Limb (tissue), 2 donors: ENCODE results near the gene COL11A2.

Experiments
- DNase-seq, 2 donors: peaks; one replicate each; pipeline ENCODE4 v3.0.0-alpha.2; 2016; ENCODE audit errors: extremely low spot score in 2 of 2

COL11A2 gene

DNA sequence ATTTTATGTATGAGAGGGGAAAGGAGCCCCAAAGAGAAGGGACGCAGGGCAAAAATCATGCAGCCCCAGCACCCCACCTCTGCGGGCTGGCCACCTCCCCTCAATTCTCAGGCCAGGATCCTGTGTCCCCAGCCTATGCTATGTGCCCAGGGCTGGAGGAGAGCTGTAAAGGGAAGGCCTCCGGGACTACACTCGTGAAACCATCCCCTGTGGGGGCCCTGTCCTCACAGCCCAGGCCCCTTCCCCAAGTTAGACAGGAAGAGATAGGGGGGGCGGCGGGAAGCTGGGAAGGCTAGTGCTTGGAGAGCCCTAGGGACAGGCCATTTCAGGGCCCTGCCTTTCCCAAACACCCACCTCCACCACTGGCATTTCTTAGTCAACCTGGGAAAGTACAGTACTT is 1.4 kb upstream of the COL11A2 start:
- DNase-seq = no peak

DNA sequence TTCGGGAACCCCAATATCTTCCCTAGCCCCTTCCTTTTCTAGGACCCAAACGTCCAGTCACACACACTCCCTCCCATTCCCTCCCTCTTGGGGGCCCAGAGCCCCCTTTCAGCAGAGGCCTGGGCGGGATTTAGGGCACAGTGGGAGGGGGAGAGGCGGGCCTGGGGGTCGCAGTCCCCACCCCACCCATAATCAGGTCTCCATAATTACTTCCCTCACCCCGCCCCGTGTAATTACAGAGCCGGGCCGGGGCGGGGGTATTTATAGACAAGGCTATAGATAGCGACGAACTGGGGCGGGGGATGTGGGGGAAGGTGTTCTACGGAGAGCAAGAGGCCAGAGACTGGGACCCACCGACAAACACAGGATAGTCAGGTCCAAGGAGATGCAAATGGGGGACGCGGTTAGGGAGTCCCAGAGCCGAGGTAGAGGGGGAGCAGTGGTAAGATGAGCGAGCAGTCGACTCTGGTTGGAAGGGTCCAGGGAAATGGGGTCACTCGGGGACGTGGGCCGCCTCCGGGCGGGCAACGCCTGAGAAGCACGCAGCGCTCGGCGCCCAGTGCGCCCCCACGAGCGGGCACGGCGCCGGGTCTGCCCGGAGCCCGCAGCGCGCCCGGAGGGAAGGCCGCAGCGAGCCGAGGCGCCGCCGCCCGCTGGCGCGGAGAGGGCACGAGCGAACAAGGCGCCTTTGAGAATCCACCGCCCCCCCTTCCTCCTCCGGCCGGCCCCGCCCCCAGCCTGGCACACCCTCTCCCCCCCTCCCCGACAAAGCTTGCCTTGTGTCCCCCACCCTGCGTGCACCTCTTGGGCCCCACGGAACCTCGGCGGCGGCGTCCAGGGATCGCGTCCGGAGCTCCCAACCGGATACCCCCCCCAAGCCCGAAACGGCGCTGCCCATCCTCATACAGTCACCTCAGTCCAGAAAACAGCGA is 670 bp upstream of the COL11A2 start:
- peak; percentile 34 to 81 for DNase-seq

DNA sequence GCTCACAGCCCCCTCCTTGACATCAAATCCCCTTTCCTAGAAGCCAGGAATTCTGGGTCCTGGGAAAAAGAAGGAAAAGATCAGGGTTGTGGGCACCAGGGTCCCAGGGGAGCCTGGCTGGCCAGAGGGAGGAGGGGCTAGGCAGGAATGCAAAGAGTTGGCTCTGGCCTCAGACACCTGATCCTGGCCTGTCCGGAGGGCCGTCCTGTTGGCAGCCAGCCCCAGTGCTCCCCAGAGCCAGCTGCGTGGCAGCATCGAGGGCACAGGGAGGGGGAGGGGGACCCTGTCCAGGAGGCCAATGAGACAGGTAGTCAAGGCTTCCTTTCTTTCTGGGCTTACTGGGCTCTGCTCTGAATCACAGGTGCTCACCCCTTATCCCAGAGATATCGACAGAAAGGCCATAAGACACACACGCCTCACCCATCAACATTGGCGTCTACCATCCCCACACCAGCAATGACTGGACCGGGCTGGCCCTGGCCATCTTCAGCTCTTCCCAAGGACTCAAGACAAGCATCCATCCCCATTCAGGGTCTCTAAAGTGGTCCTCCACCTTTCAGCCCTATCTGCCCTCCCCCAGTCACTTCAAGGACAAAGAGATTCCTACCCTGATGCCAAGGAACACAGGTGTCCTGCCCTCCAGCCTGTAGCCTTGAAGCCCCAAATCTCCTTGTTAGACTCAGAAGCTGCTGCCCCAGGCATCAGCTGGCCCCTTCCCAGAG is 723 bp downstream of the COL11A2 start:
- DNase-seq = peak in 1 of 2 donors; percentile 60

DNA sequence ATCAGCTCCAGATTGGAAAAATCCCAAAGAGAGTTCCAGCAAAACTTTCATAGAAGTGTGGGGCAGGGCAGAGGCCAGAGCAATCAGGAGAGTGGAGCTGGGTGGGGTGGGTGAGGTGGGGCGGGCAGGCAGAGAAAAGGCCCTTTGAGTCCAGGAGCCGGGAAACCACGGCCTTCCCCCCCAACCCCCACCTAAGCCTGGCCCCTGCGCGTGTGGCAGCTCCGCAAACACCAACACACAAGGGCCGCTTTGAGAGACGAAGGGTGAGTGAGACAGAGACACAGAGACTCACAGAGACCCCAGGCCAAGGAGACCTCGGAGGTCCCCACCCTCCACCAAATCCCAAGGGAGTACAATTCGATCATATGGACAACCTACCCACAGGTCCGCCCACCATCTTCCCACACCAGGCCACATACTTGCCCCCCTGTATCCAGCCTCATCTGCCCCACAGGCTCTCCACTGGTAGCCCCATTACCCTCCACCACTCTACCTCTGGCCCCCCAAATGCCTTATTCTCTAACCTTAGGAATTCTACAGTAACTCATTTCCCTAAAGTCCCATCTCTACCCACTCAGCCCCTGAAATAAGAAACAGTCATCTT is 1.7 kb downstream of the COL11A2 start:
- DNase-seq = peak in 1 of 2 donors; percentile 63

DNA sequence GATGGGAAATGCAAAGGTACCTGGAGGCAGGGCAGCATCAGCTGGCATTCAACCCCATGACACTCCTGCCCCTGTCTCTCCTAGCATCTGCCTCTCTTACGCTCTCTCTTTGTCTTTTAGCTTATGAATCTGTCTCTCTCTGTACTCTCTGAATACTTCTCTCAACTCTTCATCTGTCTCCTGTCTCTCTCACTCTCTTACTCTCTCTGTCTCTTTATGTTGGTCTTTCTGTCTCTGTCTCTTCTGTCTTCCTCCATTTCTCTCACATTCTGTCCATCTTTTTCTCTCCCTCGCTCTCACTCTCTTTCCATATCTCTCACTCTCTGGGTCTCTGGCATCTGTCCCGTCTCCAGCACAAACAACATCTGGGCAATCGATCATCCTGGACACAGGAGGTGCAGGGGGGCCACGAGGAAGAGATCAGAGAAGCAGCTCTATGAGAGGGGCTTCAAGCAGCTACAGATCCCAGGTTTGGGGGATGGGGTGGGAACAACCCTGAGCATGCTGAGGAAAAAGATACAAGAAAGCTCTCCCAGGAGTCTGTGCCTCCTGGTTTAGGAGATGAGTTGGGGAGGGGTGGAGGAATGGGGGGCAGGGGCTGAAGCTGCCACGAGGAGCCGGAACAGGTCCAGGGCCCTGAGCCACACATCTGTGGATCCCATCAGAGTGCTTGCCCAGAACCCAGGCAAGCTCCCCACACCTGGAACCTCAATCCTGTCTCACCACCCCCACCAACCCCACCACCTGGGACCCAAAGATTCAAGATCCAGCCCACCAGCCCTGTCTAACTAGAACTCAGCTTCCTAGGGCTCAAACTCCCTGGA is 2.4 kb downstream of the COL11A2 start:
- DNase-seq = no peak

DNA sequence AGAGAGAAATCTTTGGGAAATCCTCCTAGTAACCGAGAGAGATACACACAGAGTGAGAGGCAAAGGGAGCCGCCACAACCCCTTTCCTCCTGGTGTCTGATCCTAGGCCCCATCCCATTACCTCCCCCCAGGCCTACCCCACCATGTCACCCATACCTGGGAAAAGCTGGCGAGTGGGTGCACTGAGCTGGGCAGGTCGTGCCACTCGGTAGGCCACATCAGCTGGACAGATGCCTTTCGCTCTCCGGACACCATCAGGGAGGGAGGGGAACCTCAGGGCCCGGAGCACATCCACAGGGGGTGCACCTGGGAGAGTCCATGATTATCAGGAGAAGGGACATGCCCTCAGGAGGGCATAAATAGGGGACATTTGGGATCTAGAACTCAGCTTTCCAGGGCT is 3.1 kb downstream of the COL11A2 start:
- no peak for DNase-seq

DNA sequence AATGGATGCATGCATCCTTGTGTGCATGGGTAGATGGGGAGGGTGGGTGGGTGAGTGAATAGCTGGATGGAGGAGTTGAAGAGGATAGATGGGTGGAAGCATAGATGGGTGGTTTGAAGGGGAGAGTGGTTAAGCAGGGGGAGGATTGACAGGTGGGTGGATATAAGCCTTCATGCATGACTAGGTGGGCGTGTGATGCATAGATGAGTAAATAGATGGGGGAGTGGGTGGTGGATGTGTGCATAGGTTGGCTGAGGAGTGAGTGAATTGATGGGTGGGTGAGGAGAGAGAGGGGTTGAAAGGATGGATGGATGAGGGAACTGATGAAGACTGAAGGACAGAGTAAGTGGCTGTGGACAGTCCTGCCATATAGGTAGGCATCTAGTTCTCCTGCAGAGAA is 4.5 kb downstream of the COL11A2 start:
- no peak for DNase-seq

DNA sequence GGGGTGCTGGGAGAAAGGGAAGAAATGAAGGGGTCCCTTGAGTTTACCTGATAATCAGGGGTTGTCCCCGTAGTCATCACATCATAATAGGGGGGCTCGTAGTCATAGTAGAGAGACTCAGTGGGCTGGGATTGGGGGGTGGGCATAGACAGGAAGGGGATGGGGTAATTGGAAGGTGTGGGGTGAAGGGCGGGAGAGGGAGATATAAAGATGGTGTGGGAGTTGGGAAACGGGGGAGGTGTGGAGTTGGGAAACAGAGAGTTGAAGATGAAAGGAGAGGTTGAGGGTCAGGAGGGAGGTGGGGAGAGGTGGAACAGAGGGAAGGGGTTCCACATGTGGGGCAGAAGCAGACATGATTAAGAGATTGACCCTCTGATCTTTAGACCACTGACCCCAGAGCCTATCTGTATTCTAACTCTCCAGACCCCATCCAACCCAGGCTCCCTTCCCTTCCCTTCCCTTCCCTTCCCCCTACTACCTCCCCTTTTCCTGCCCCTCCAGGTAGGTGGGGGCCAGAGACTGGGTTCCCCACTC is 6.5 kb downstream of the COL11A2 start:
- no peak for DNase-seq

DNA sequence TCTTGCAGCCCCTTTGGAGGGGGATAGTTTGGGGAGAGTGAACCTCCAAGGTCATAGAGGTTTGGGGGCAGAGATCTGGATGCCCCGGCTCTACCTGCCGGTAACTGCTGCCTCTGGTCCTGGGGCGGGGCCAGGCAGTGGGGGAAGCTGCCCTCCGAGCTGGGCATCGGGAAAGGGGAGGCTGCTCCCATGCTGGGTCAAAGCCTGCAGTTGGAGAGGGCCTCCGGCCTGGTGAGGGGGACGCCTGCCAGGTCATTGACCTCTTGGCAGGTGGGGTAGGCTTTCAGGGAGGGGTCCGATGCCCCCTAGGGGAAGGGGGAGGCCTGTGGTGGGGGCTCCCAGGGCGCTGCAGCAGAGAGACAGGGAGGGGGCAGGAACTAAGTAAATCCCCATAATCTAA is 7.1 kb downstream of the COL11A2 start:
- DNase-seq = no peak

DNA sequence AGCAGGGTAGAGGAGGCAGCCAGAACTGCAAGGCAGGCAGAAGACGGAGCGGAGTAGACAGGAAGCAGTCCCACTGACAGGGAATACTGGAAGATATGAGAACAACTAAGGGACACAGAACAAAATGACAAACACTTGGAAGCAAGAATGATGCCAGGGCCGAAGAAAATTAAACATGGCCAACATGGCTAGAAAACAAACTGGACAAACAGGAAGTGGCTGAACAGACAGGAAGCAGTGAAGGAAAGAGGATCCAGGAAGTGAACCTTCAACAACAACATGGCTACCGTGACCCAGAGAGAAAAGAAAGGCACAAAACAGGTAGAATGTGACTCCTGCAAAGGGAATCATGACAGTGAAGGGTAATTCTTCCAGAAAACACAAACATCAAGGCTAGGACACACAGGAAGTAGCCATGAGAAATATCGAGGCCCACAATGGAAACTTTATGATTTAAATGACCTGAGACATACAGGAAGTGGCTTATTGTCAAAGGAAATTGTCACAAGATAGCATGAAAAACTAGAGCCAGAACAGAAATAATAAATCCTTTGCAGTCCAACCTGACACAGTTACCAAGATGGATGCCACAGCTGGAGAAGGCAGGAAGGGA is 9.1 kb downstream of the COL11A2 start:
- DNase-seq = no peak

DNA sequence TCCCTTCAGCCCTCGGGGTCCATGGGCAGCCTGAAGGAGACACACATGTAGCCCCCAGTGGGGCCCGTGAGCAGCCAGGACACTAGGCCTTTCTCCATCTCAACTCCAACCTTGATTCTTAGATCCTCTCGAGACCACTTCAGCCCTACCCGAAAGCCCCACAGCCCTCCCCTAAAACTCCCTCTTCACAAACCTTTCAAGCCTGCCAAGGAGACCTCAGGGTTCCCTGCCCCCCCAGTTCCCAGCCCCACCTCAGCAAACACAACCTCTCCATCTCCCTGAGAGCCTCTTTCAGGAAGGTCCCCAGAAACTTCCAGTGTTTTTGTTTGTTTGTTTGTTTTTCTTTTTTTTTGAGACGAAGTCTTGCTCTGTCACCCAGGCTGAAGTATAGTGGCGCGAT is 11.1 kb downstream of the COL11A2 start:
- DNase-seq = no peak

DNA sequence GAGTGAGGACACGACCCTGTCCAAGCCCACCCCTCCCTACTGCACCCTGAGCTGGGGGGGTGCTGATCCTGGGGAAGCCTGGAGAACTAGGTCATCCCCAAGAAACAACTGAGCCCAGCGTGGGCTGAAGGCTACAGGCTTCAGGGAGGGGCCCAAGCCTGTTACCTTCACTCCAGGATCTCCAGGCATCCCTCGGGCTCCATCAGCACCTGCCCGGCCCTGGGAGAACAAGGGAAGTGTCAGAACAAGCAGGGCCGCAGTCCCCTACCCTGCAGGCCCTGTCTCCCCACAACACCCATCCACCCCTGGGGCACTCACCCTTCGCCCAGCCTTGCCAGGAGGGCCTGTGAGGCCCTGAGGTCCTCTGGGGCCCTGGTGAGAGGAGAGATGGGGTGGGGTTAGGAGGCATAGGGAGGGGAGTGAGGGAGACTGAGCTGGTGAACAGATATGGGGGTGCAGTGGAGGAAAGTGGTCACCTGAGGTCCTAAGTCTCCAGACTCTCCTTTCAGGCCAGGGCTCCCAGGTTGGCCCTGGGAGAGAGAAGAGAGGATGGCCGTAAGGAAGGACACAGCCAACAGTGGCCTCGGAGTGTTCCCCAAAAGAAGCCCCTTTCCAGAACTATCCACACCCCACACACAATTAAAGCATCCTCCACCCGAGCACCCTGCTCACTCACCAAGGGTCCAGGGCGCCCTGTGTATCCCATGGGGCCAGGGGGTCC is 13.4 kb downstream of the COL11A2 start:
- no peak for DNase-seq

DNA sequence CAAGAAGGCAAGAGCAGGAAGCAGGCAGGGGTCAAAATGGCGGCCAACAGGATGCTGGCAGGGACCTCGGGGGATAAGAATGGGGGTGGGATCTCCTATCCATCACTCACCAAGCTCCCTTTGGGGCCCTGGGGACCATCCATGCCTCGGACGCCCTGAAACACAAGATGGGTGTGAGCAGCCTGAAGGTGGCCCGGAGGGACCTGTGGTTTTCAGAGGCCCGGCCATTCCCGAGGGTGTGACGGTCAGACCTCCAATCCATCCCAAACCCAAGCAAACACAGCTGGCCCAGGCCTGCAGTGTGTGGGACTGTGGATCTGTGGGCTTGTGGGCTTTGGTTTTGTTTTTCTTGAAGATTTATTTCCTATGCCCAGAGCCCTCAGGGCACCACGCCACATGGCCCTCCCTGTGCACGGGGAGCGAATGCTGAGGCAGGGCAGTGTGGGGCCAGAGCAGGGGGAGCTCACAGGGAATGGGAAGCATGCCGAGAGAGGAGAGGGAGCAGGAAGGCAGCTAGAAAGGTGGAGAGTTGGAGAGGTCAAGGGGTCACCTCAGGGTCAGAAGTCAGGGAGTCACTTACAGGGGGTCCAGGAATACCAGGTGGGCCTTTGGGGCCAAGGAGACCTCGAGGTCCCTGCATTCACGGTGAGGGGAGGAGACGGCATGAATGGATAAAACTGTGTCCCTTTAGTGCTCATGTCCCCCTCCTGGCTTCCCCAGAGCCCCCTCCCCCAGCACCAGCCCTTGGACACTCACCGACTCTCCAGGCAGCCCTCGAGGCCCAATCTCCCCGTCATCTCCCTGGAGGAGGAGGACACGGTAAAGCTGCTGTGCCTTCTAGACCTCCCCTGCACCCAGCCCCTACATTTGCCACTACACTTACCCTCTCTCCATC is 14.5 kb downstream of the COL11A2 start:
- peak in 1 of 2 donors; percentile 63 for DNase-seq

DNA sequence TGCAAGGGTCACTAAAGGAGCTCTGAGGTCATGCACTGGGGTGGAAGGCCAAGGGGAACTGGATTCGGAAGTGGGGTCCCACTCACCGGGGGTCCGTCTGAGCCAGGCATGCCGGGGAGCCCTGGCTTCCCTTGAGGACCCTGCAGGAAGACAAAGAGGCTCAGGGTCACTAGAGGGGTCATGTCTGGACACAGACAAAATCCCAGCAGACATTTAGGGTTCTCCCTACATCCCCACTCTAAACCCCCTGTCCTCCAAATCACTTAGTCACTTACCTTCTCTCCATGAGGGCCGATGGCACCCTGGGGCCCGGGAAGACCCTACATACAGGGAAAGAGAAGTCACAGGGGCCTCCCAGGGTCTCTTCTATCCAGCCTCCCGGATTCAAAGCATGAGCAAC is 15.4 kb downstream of the COL11A2 start:
- no peak for DNase-seq

DNA sequence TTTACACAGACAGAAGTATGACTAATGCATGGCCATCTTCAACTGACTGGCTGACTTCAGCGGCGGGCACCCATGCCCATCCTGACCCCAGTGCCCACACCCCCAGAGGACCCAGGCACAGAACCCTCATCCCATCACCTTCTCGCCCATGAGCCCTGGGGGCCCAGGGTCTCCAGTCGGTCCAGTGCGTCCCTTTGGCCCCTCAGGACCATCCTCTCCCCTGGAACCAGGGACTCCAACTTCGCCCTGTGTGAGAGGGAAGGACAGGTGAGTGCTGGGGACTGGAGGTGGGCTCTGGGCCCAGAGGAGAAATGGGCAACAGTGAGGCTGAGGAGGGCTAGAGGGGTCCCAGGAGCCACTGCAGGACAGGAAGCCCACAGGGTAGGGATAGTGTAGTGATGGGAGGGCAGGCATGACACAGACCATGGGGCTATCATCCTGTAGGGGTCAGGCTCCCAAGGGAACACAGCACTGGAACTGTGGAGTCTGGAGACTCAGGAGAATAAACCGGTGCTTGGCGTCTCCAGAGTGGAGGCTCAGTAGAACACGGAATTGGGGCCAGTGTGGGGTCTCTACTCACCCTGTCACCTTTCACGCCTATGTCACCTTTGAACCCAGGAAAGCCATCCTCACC is 16.7 kb downstream of the COL11A2 start:
- no peak for DNase-seq

DNA sequence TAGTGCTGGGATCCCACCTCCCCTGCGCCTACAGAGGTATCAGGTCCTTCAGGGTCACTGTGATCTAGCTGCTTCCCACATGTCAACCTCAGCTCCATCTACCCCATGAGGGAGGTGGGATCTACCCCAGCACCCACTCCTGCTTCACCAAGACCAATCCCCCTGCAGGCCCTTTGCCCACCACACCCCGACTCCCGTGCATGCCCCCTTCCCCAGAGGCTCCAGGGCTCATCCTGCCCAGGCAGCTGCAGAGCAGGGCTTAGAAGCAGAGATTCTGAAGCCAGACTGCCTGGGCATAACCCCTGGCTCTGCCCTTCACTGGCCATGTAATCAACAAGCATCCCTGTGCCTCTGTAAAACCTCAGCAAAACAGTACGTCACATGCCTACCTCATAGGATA is 17.5 kb downstream of the COL11A2 start:
- DNase-seq = no peak

DNA sequence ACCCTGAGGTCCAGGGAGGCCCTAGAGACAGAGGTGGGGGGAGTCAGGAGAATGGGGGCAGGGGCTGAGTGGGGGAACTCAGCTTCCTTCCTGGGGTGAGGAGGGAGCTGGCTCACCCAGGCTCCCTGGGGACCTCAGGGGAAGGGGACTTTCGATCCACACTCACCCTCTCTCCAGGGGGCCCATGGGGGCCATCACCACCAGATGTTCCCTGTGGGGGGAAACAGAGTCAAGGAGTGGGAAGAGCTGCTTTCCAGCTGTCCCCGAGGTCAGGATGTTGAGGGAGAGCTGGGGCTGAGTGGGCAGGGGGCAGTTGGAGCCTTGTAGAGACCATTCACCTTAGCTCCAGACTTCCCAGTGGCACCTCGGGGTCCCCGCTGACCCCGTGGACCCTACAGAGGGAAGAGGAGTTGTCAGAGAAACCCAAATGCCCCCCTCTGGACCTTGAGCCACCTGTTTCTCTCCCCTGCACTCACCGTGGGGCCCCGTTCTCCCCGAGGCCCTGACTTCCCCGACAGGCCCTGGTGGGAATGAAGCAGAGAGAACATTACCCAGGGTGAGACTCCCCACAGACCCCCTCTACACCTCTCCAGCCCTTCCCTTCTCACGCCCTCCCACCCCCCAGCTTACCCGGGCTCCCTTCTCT is 18.6 kb downstream of the COL11A2 start:
- DNase-seq = no peak
